ENCODE results near the gene TVP23A.
"Not testable (repeated sequence)": the region's sequence is repeated elsewhere in the genome, so short reads cannot be mapped to it uniquely, and the experiment has no call there.

TVP23A gene

DNA sequence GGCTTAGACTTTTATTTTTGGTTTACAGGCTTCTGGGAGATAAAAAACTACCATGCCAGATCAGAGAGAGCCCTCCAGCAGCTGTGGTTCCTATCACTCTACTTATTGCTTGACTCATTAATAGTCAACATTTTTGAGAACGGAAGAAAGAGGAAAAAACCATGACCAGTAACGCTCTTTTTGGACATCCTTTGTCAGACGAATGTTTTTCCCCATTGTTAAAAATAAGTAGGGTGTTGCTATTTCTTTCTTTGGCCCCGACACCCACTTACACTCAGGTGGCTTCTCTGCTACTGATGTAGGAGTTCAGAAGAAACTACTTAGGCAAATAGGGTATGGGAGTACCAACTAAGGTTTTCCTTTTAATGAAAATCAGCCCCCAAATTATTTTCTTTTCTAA, 27.5 kb downstream of the TVP23A start:
- no peaks in the 10 kb centered on the region for H3K36me3 ChIP-seq (ENCODE audit: control insufficient read depth, insufficient read depth, low read length)
- H3K27ac ChIP-seq (ENCODE audit: low read depth, low read length, severe bottlenecking): no peak overlapping the region
- H3K9me3 ChIP-seq (ENCODE audit: control insufficient read depth, low read length): no peaks in the 10 kb centered on the region
- no CpG with 5 or more reads among the region's 4 CpGs for WGBS, 2 experiments (ENCODE audit: insufficient coverage in 2 of 2)
- no peak overlapping the region for H3K4me3 ChIP-seq (ENCODE audit: extremely low read depth, insufficient read depth, low read length, poor library complexity, severe bottlenecking)
- no peaks in the 10 kb centered on the region for H3K4me1 ChIP-seq (ENCODE audit: control insufficient read depth, insufficient read depth, low read length, poor library complexity, severe bottlenecking)

GRCh38 chr16:10788630-10789029, 30.0 kb downstream of the TVP23A start:
- H3K27ac ChIP-seq (ENCODE audit: low read depth, low read length, severe bottlenecking); H3K4me3 ChIP-seq (ENCODE audit: extremely low read depth, insufficient read depth, low read length, poor library complexity, severe bottlenecking); H3K4me1 ChIP-seq (ENCODE audit: control insufficient read depth, insufficient read depth, low read length, poor library complexity, severe bottlenecking); H3K9me3 ChIP-seq (ENCODE audit: control insufficient read depth, low read length); H3K36me3 ChIP-seq (ENCODE audit: control insufficient read depth, insufficient read depth, low read length): not testable (repeated sequence)
- 79 to 93% methylated on average over 3 to 4 of the region's 4 CpGs for WGBS, 2 experiments (ENCODE audit: insufficient coverage in 2 of 2)

DNA sequence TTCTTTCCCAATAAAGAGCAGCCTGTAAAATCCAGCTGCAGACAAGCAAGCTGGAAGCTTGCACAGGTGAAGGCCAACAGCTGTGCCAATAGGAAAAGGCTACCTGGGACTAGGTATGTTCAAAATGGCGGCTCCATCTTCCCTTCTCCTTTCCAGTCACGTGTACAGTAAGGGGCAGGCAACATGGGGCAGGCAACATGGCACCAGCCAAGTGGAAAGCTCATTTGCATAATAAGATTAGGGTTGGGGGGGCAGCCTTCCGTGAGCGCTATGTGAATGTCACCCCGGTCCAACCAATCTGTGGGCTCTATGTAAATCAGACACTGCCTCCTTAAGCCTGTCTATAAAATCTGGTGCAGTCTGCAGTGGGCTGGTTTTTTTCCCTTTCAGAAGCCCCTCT, 31.3 kb downstream of the TVP23A start:
- no peaks in the 10 kb centered on the region for H3K9me3 ChIP-seq (ENCODE audit: control insufficient read depth, low read length)
- H3K4me3 ChIP-seq (ENCODE audit: extremely low read depth, insufficient read depth, low read length, poor library complexity, severe bottlenecking): no peak overlapping the region
- H3K36me3 ChIP-seq (ENCODE audit: control insufficient read depth, insufficient read depth, low read length): no peaks in the 10 kb centered on the region
- no peak overlapping the region for H3K27ac ChIP-seq (ENCODE audit: low read depth, low read length, severe bottlenecking)
- no peaks in the 10 kb centered on the region for H3K4me1 ChIP-seq (ENCODE audit: control insufficient read depth, insufficient read depth, low read length, poor library complexity, severe bottlenecking)
- WGBS, 2 experiments (ENCODE audit: insufficient coverage in 2 of 2): 85 to 96% methylated on average over 3 to 4 of the region's 5 CpGs

- H3K27ac ChIP-seq (ENCODE audit: low read depth, low read length, severe bottlenecking): no peak overlapping the region
- H3K4me1 ChIP-seq (ENCODE audit: control insufficient read depth, insufficient read depth, low read length, poor library complexity, severe bottlenecking): no peaks in the 10 kb centered on the region
- H3K36me3 ChIP-seq (ENCODE audit: control insufficient read depth, insufficient read depth, low read length): no peaks in the 10 kb centered on the region
- 86 to 94% methylated on average over 2 of the region's 2 CpGs for WGBS, 2 experiments (ENCODE audit: insufficient coverage in 2 of 2)
- no peak overlapping the region for H3K4me3 ChIP-seq (ENCODE audit: extremely low read depth, insufficient read depth, low read length, poor library complexity, severe bottlenecking)
- H3K9me3 ChIP-seq (ENCODE audit: control insufficient read depth, low read length): no peaks in the 10 kb centered on the region
These were observed 36.0 kb downstream of the TVP23A start for GRCh38 chr16:10782628-10783027.

GRCh38 chr16:10780628-10781027, 38.0 kb downstream of the TVP23A start:
- Histone ChIP-seq H3K9me3 (ENCODE audit: control insufficient read depth, low read length) (no peaks in the 10 kb centered on the region), H3K4me3 (ENCODE audit: extremely low read depth, insufficient read depth, low read length, poor library complexity, severe bottlenecking) (no peak overlapping the region), H3K27ac (ENCODE audit: low read depth, low read length, severe bottlenecking) (no peak overlapping the region), H3K36me3 (ENCODE audit: control insufficient read depth, insufficient read depth, low read length) (no peaks in the 10 kb centered on the region), H3K4me1 (ENCODE audit: control insufficient read depth, insufficient read depth, low read length, poor library complexity, severe bottlenecking) (no peaks in the 10 kb centered on the region)
- 94 to 98% methylated on average over 4 of the region's 4 CpGs for WGBS, 2 experiments (ENCODE audit: insufficient coverage in 2 of 2)

DNA sequence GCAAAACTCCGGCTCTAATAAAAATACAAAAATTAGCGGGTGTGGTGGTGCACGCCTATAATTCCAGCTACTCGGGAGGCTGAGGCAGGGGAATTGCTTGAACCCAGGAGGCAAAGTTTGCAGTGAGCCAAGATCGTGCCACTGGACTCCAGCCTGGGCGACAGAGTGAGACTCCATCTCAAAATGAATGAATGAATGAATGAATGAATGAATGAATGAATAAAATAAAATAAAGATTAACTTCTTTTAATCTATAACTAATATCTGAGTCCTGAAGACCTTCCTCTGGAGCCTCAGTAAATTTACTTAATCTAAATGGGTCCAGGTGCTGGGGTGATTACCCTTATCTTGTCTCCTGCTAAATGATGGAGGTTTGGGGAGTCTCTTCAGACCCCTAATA, 38.7 kb downstream of the TVP23A start:
- not testable (repeated sequence) for H3K36me3 ChIP-seq (ENCODE audit: control insufficient read depth, insufficient read depth, low read length); H3K4me1 ChIP-seq (ENCODE audit: control insufficient read depth, insufficient read depth, low read length, poor library complexity, severe bottlenecking); H3K4me3 ChIP-seq (ENCODE audit: extremely low read depth, insufficient read depth, low read length, poor library complexity, severe bottlenecking); H3K9me3 ChIP-seq (ENCODE audit: control insufficient read depth, low read length); H3K27ac ChIP-seq (ENCODE audit: low read depth, low read length, severe bottlenecking)
- 91 to 96% methylated on average over 4 of the region's 6 CpGs for WGBS, 2 experiments (ENCODE audit: insufficient coverage in 2 of 2)

DNA sequence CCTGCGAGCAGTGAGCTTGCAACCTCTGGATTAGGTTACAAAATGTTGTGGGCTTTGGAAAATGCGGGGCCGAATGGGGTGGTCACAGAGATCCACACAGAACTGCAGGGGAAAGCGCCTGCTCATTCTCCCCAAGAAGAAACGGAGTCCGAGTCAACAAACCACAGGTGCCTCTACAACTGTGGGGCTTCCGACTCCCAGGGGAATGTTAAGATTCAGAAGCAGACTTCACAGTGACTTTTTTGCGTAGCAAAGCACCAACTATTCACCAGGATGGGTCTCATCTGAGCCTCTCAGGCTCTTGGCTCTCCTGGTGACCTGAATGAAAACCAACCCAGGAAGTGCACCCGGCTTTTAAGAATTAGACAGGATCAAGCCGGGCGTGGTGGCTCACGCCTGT, 41.2 kb downstream of the TVP23A start:
- Histone ChIP-seq H3K9me3 (ENCODE audit: control insufficient read depth, low read length) (no peaks in the 10 kb centered on the region), H3K4me1 (ENCODE audit: control insufficient read depth, insufficient read depth, low read length, poor library complexity, severe bottlenecking) (no peaks in the 10 kb centered on the region), H3K27ac (ENCODE audit: low read depth, low read length, severe bottlenecking) (no peak overlapping the region), H3K36me3 (ENCODE audit: control insufficient read depth, insufficient read depth, low read length) (no peaks in the 10 kb centered on the region), H3K4me3 (ENCODE audit: extremely low read depth, insufficient read depth, low read length, poor library complexity, severe bottlenecking) (no peak overlapping the region)
- WGBS, 2 experiments (ENCODE audit: insufficient coverage in 2 of 2): 88 to 90% methylated on average over 10 to 12 of the region's 12 CpGs

- not testable (repeated sequence) for H3K9me3 ChIP-seq (ENCODE audit: control insufficient read depth, low read length); H3K4me3 ChIP-seq (ENCODE audit: extremely low read depth, insufficient read depth, low read length, poor library complexity, severe bottlenecking); H3K36me3 ChIP-seq (ENCODE audit: control insufficient read depth, insufficient read depth, low read length); H3K4me1 ChIP-seq (ENCODE audit: control insufficient read depth, insufficient read depth, low read length, poor library complexity, severe bottlenecking); H3K27ac ChIP-seq (ENCODE audit: low read depth, low read length, severe bottlenecking)
- 76 to 80% methylated on average over 4 to 6 of the region's 6 CpGs for WGBS, 2 experiments (ENCODE audit: insufficient coverage in 2 of 2)
These were observed 41.7 kb downstream of the TVP23A start for GRCh38 chr16:10776923-10777322.

DNA sequence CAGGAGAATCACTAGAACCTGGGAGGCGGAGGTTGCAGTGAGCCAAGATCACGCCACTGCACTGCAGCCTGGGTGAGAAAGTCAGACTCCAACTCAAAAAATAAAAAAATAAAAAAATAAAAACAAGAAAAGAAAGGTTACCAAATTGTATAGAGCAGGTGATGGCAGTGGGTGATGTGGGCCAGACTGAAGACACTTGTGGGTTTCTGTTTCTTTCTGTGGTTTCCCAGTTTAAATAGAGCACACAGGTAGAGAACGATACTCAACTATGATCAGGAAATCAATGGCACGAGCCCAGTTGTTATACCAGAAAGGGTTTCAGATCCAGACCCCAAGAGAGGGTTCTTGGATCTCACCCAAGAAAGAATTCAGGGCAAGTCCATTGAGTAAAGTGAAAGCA, 42.3 kb downstream of the TVP23A start:
- Histone ChIP-seq H3K4me3 (ENCODE audit: extremely low read depth, insufficient read depth, low read length, poor library complexity, severe bottlenecking) (no peak overlapping the region), H3K27ac (ENCODE audit: low read depth, low read length, severe bottlenecking) (no peak overlapping the region), H3K36me3 (ENCODE audit: control insufficient read depth, insufficient read depth, low read length) (no peaks in the 10 kb centered on the region), H3K9me3 (ENCODE audit: control insufficient read depth, low read length) (no peaks in the 10 kb centered on the region), H3K4me1 (ENCODE audit: control insufficient read depth, insufficient read depth, low read length, poor library complexity, severe bottlenecking) (no peaks in the 10 kb centered on the region)
- 94 to 97% methylated on average over 2 to 3 of the region's 4 CpGs for WGBS, 2 experiments (ENCODE audit: insufficient coverage in 2 of 2)

GRCh38 chr16:10770907-10771306, 47.7 kb downstream of the TVP23A start:
- Histone ChIP-seq H3K4me1 (ENCODE audit: control insufficient read depth, insufficient read depth, low read length, poor library complexity, severe bottlenecking) (no peaks in the 10 kb centered on the region), H3K9me3 (ENCODE audit: control insufficient read depth, low read length) (no peaks in the 10 kb centered on the region), H3K4me3 (ENCODE audit: extremely low read depth, insufficient read depth, low read length, poor library complexity, severe bottlenecking) (no peak overlapping the region), H3K27ac (ENCODE audit: low read depth, low read length, severe bottlenecking) (no peak overlapping the region), H3K36me3 (ENCODE audit: control insufficient read depth, insufficient read depth, low read length) (peaks cover 15% of the 10 kb centered on the region)
- 83 to 86% methylated on average over 1 of the region's 1 CpG for WGBS, 2 experiments (ENCODE audit: insufficient coverage in 2 of 2)

GRCh38 chr16:10769381-10769780, 49.2 kb downstream of the TVP23A start:
- peaks cover 19% of the 10 kb centered on the region for H3K36me3 ChIP-seq (ENCODE audit: control insufficient read depth, insufficient read depth, low read length)
- 83 to 98% methylated on average over 6 to 7 of the region's 7 CpGs for WGBS, 2 experiments (ENCODE audit: insufficient coverage in 2 of 2)
- H3K4me3 ChIP-seq (ENCODE audit: extremely low read depth, insufficient read depth, low read length, poor library complexity, severe bottlenecking): no peak overlapping the region
- no peaks in the 10 kb centered on the region for H3K4me1 ChIP-seq (ENCODE audit: control insufficient read depth, insufficient read depth, low read length, poor library complexity, severe bottlenecking)
- H3K9me3 ChIP-seq (ENCODE audit: control insufficient read depth, low read length): no peaks in the 10 kb centered on the region
- no peak overlapping the region for H3K27ac ChIP-seq (ENCODE audit: low read depth, low read length, severe bottlenecking)

GRCh38 chr16:10767127-10767526, 51.5 kb downstream of the TVP23A start:
- 93 to 95% methylated on average over 4 to 6 of the region's 7 CpGs for WGBS, 2 experiments (ENCODE audit: insufficient coverage in 2 of 2)

More at GRCh38 chr16:10767127-10767526, 51.5 kb downstream of the TVP23A start:
- Histone ChIP-seq H3K36me3 (ENCODE audit: control insufficient read depth, insufficient read depth, low read length) (peaks cover 39% of the 10 kb centered on the region), H3K4me1 (ENCODE audit: control insufficient read depth, insufficient read depth, low read length, poor library complexity, severe bottlenecking) (no peaks in the 10 kb centered on the region), H3K4me3 (ENCODE audit: extremely low read depth, insufficient read depth, low read length, poor library complexity, severe bottlenecking) (no peak overlapping the region), H3K9me3 (ENCODE audit: control insufficient read depth, low read length) (no peaks in the 10 kb centered on the region), H3K27ac (ENCODE audit: low read depth, low read length, severe bottlenecking) (no peak overlapping the region)

Data from mesodermal cell (in vitro differentiated cells).